Activated CD8-positive, alpha-beta memory T cell treated with anti-CD3 and anti-CD28 coated beads for 1 hour (primary cell): Measurements from ENCODE around the gene TMEM229B.
A peak's percentile ranks its signal among the peaks of the same experiment; 100 is the strongest.

Experiments used
- DNase-seq, 2 donors: peaks; one replicate each; pipeline ENCODE4 v3.0.0-alpha.2; 2020; ENCODE audit warnings: low read depth in 1 of 2; ENCODE audit errors: extremely low read depth in 1 of 2

Gene TMEM229B

DNA sequence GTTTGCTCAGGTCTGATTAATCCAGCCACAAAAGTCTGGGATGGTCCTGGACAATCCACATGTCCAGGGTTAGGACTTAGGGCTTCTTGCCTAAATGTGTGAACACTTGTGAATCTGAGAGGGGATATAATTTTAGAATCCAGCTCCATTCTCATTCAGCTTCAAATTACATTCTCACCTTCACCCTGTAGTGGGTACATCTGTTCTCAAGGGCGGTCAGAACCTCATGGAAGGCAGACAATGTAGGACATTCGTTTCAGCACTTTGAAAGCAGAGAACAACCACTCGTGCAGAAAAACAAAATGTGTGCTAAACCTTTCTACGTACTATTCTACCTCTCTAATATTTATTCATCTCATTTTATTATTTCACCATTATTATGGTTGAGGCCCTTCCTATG lies 1.2 kb downstream of the TMEM229B start:
- no peak for DNase-seq

DNA sequence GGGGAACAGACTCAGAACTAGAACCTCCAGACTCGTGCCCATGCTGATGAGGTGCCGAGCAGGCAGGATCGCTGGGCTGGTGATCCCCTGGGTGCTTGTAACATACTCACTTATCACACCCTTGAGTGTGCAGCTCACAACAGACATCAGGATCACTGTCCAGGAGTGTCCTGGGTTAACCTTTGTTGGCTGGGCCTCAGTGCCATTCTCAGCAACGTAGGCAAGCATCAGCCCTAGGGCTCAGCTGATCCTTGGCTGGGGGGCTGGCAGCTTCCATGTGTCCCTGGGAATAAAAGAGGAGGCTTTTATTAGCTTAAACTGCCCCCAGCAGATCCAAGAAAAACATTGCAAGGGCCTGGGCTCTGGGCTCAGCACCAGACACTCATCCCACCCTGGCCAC lies 1.6 kb downstream of the TMEM229B start:
- no peak for DNase-seq

DNA sequence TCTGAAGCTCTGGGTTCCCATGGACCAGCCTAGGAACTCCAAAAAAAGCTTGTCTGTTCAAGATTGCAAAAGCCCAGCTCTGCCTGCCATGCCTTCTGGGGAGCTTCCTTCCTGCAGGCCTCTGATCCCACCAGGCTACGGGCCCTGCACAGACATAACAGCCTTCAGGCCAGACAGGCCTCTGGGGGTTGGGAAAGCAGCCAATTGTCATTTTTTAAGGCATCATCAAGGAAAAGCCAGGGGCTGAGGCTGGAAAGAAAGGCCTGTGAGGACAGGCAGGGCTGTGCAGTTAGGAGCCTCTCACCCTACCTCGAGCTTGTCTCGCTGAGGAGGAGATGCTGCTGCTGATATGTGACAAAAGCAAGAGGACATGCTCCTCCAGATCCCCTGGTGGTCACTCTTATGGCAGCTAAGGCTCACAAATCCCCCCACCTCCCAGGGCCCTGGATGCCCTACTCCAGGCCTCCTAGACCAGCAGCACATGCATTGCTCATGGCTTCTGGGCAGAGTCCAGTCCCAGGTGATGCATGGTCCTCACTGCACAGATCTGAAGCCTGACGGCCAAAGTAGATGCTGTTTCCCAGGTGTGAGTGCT lies 2.9 kb downstream of the TMEM229B start:
- DNase-seq, result no peak

DNA sequence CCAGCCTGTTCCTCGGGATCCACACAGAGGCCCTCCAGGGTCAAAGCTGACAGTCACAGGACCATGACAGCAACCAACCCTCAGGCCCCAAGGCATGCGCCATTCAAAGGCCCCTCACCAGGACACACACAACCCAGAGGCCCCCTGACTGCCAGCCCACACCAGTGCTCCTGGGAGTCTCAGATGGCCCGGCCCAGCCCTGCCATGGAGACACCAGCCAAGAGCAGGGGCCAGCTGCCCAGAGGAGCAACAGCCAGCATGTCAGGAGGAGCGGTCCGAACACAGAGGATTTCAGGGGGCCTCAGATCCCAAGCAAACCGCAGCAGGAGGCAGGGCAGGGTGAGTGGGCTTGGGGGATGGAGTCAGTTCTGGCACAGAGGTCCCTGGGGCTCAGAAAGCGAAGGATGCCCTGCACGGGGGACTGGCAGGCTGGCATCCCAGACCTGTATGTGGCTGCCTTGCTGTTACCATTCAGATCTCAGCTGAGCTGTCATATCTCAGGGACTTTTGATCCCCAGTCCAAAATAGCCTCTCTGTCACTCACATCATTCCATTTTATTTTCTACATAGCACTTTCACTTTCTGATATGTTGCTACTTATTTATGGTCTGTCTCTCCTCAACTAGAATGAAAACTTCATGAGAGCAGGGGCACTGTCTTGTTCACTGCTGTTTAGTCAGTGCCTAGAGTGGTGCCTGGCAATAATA lies 4.8 kb downstream of the TMEM229B start:
- no peak for DNase-seq

DNA sequence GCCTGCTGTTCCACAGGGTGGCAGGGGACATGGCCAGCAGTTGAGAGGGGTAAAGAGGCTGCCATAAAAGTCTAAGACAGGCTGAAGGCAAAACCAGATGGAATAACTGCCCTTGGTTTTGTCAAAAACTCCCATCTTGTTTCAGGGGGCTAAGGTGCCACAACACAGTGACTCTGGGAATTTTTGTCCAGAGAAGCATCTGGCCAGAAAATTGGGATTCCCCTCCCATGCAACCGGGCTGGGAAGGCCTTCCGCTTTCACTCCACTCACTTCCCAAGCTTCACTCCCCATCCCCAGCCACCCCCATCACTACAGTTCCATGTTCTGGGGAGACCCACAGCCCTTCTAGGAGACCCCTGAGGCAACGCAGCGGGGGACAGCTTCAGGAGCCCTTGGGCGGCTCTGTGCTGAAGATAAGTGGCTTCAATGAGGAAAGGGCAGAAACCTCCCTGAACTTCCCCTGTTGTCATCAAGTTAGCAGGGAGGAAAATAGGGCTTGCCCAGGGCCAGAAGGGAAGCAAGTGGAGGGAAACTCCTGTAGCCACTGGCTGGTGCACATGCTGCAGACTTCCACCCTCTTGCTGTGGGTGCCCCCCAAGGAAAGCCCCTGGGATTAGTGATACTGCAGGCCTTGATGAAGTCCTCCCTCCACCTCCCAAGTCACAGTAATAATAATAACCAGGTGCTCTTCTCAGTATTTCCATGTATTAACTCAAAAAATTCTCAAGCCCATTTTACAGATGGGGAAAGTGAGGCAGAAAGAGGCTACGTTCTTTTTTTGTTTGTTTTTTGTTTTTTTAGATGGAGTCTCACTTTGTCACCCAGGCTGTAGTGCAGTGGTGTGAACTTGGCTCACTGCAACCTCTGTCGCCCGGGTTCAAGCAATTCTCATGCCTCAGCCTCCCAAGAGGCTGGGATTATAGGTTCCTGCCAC lies 6.0 kb downstream of the TMEM229B start:
- DNase-seq, result no peak

DNA sequence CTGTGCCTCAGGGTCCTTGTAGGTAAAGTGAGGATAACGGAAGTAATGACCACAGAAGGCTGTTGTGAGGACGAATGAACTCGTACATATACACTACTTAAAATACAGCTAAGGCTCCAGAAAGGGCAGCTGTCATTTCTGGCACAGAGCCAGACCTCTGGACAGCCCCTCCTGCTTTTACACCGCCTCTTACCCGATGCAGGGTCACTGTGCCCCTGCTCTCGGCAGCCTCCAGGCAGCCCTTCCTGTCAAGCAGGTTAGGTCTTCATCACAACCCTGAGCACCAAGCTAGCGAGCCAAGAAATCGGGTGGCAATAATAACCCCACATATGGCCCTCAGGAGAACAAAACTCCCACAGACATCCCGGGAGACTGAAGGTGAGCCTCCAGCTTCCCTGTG lies 8.5 kb downstream of the TMEM229B start:
- no peak for DNase-seq

DNA sequence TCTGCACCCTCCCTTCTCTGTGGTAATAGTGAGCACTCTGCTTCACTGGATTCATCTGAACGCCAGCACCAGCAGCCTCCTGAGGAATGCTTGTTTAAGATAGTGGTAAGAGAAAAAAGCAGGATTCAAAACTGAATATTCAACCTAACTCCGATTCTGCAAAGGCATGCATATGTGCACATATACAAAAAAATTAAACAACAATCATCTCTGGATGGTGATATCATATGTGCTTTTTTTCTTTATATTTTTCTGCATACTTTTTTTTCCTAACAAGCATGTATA lies 9.8 kb downstream of the TMEM229B start:
- no peak for DNase-seq

DNA sequence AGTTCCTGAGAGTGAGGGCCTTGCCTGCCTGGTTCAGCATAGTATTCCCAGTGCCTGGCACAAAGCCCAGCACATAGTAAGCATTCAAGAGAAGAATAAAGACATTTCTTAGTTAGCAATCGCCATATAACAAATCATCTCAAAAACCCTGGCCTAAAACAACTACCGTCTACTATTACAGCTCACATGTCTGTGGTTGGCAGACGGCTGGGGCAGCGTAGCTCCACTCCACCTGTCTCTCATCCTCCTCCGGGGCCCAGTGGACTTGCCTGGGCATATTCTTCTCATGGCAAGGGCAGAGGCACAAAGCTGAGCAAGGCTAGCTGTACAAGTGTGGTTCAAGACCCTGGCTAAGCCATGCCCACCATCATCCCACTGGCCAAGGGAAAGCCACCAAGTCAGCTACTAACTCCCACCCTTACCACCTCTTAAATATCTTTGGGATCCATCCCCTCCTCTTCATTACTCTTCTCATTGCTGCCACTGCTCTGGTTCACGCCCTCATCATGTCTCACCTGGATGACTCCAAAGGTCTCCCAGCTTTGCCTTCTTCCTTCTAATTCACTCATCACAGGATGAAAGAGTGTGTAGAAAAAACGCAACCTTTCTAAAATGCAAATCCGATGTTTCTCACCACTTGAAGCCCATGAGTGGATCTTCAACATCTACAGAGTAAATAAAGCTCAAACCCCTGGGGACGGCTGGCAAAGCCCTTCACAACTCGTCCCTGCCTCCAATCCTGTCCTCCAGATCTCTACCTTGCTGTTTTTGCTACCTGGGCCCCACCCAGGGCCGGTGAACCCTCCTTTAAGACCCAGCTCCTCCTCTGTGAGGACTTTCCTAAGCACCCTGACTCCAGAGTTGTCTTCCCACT lies 10.4 kb downstream of the TMEM229B start:
- no peak for DNase-seq

DNA sequence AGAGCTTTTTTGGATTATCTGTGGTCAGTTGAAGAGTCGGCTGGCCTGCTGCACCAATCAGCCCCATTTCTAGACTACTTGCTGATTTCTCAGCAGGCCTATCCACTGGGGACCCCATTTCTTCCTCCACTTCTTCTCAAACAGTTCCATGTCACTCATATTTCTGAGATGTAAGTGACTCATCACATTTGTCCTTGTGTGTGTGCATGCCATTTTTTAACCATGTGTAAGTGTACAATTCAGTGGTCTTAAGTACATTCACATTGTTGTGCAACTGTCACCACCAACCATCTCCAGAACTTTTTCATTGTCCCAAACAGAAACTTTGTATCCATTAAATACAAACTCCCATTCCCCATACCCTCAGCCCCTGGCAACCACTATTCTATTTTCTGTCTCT lies 14.2 kb downstream of the TMEM229B start:
- no peak for DNase-seq

DNA sequence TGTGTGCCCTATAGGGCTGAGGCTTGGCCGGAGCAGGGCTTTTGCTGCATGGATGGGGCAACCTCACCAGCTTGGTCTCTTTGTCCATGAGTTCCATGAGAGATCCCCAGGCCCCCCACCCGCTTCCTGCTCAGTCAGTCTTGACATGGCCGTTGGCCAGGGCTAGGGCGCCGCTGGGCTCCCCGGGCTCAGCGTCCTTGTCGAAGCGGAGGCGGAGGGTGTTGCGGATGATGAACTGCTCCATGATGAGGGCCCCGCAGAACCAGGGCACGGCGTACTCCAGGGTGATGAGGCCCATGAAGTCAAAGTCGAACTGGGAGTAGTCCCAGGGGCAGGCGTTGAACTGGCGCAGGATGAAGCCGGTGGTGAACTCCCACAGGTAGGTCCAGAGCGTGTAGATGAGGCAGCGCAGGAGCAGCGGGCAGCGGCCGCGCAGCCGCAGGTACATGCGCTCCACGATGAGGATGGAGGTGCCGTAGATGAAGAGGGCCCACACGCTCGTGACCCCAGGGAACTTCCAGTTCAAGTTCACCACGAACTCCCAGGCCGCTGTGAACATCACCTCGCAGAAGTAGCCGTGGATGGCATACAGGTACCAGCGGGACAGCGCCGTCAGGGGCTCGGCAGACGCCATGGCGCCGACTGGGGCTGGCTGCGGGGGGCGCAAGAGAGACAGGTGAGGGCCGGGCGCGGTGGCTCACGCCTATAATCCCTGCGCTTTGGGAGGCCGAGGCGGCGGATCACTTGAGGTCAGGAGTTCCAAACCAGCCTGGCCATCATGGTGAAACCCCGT lies 15.0 kb downstream of the TMEM229B start:
- DNase-seq, result no peak

DNA sequence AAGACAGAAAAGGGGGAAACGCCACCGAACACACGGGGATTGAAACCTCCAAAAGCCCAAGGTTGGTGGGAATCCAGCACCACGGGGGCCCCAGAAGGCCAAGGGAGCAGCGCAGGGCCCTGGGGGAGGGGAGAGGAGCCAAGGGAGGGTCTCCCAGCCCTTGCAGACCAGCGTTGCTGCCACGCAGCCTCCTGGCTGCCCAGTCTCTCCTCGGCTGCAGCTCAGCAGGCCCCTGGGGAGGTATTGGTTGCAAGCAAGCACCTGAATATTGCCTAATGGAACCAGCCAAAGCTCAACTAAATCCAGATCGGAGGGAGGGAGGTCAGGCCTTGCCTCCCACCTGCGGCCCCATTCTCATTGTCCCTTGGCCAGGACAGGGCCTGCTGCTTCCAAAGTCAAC lies 15.8 kb downstream of the TMEM229B start:
- DNase-seq, result no peak

DNA sequence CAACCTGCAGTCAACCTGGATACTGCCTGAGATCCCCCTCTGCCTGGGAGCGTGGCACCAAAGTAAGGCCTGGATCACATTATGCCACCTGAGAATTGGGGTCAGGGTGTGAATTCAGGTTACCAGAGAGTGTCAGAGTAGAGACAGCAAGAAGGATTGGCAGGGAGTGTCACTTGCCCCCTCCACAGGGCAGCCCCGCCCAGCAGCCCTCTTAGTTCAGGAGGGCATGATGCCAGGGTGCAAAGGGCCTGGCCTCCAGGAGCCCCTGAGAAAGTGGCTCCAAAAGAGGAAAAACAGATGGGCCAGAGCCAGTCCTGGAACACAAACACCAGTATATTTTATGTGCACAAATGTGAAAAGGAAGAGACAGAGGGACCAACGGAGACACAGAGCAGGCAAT lies 18.6 kb downstream of the TMEM229B start:
- no peak for DNase-seq

DNA sequence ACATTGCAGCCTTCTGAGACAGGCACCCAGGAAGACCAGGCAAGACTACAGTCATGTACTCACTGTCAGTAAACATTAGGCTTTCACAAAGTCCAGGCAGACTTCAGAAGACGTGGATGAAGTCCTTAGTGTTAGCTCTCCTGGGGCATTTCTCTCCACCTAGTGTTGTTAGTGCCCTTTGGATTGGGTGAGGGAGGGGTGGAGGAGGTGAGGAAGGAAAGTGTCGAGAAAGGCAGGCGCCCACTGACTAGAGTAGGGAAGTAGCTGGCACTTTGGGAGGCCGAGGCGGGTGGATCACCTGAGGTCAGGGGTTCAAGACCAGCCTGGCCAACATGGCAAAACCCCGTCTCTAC lies 20.2 kb downstream of the TMEM229B start:
- DNase-seq, result no peak

DNA sequence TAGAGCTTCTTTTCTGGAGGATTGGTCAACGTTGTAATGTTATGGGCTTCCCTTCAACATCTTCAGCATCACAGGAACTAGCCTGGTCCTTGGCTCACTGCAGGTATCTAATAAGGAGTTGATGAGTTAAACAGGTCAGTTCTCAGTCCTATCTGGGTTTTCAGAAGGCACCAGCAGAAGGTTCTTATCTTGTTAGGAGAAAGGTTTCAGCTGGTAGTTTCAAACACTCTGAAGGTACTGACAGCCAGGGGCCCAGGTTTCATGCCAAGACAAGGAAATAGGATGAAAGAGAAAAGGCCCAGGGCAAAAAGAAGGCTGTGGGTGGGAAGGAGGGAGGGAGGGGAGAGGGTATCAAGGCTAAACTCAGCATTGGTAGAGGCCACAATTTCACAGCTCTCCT lies 21.4 kb downstream of the TMEM229B start:
- no peak for DNase-seq

DNA sequence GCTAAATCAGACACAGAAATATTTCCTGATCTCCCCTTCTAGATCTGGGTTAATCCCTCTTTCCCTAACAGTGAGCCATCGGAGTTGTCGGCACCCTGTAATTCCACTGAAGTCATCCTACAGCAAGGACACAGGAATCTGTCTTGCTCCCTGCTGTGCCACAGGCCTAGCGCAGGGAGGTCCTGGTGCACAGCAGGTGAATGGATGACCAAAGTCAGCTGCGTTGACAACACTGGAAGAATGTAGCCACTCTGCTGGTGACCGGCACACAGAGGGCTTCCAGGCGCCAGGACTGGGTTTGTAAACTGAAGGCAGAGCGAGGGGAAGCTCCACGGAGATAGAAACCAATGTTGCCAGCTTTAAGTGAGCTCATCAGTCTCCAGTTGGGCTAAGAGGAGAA lies 23.6 kb downstream of the TMEM229B start:
- no peak for DNase-seq

DNA sequence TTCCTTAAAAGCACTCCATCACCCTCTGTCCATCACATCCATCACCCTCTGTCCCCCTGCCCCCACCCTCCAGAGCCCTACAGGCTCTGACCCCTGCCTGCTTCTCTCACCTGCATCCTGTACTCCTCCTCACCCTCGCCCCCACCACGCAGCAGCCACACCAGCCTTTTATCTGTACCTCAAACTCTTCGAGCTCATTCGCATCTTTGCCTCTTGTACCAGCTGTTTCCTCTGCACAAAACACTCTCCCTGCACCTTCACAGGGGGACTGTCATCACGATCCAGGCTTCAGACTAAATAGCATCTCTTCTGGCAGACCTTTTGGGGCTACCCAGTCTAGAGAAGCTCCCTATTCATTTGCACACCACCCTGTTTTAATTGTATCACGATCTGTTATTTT lies 24.1 kb downstream of the TMEM229B start:
- peak in 1 of 2 donors; percentile 8 for DNase-seq

DNA sequence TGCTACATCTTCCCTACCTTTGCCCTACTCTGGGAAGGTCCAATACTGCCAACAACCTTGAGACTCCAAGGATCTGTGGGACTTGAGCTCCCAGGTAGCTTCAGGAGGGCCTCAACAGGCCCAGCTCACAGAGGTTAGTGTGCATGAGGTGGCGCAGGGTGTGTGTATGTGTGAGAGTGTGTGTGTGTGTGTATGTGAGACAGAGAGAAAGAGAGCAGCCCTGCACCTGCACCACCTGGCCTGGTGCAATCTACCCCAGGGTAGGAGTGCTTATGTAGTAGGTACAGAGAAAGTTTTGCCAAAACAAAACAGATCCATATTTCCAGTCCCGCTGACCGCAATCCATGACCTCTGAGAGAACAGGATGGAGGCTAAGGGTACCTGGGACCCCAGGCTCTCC lies 24.6 kb downstream of the TMEM229B start:
- DNase-seq, result no peak

DNA sequence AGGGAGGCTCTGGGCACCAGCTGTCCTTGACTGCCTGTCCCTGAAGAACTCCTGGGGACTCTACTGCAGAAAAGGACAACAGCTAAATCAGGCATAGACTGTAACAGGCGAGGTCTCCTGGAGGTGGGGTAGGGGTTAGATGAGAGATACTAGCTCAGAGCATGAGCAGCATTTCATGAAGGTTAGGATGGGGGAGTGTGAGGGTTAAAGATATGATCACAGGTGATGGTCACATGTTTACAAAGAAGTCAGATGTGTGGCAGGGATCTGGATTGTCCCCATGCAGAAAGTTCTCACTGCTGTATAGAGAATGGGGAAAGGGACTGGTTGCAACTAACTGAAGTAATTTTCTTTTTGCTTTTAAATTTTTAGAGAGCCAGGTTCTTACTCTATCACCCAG lies 26.5 kb downstream of the TMEM229B start:
- no peak for DNase-seq

DNA sequence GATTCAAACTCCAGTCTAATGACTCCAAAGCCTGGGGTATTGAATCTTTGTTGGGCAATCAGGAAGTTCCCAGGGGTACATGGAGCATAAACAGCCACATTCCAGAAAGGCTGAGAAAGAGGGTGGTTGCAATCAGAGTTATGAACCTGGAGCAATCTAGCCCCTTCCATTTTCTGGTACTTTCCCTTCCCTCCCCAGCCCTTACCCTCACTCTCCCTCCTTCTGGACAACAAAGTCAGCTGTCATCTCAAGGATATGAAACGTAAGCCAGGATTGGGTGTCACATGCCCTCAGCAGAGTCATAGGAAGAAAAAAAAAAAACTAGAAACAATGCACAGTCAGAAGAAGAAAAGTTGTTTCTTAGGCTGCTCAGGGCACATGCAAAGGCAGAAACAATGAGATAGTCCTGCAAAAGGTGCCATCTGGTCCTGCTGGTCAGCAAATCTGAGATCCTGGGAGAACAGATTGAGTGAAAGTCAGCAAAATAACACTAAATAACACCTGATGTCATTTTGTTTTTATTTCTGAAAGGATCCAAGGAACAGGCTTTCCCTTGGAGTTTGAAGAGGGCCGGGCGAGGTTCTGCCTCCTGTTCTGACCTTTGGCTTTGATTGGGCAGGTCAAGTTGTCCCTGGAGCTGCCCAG lies 27.1 kb downstream of the TMEM229B start:
- no peak for DNase-seq

DNA sequence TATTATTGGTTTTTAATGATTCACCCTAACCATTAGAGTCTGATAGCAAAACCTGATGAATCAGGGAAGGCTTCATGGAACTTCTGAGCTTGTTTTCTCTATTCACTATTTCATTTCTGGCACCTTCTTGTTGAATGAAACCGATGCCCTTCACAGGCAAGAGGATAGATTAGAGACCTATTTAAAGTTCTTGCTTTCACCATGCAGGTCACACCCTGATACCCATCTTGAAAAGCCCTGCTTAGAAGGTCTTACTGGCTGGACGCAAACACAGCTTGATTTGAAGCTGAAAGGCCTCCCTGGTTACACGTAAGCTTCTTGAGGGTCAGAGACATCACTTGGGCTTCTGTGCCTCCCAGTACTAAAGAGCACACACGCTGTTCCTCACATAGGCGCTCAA lies 29.2 kb downstream of the TMEM229B start:
- no peak for DNase-seq
